Measurements from ENCODE around the gene ITGA8.
"Not testable (repeated sequence)": the region's sequence is repeated elsewhere in the genome, so short reads cannot be mapped to it uniquely, and the experiment has no call there.

- not testable (repeated sequence) for TF ChIP-seq CTCF (optimal IDR thresholded peaks at IDR 0.05 in 1 of 3, IDR thresholded peaks at IDR 0.05 in 1 of 3, conservative IDR thresholded peaks at IDR 0.05 in 1 of 3; ENCODE audit: extremely low read depth in 1 of 3, insufficient read depth in 2 of 3, low read length in 3 of 3); EZH2 (IDR thresholded peaks at IDR 0.05; ENCODE audit: low read length)
Measured at GRCh38 chr10:15475439-15475838, 244.3 kb downstream of the ITGA8 start.
